Amniotic epithelial cell (primary cell): ENCODE results near the gene THOC7.

Experiments
- DNase-seq: peaks from one replicate; pipeline ENCODE4 v3.0.0-alpha.2; 2010; ENCODE audit warnings: low read depth

The THOC7 gene

DNA sequence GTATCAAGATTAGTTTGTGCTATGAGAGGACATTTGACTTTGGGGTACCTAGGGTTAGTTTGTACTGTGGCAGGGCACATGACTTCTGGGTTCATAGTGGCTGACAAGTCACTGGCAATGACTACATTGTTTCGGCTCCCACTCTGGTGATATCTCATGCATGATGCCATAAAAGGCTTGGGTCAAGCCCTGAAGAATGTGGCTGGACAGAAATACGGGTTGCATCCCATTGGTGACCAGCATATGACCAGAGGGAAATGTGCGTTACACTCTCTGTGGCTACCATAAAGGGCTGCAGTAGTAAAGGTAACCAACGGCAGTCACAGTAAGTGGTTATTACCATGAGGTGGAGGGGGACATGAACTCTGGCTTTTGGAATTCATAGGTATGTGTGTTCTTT is 18.4 kb downstream of the THOC7 start:
- DNase-seq: no peak

DNA sequence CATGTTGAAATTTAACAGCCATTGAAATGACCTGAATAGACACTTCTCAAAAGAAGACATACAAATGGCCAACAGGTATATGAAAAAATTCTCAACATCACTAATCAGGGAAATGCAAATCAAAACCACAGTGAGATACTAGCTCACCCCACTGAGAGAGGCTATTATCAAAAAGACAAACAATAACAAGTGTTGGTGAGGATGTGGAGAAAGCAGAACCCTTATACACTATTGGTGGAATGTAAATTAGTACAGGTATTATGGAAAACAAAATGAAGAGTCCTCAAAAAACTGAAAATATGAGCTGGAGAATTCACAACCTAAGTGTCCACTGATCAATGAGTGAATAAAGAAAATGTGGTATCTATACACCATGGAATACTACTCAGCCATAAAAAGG is 21.5 kb downstream of the THOC7 start:
- DNase-seq: no peak

DNA sequence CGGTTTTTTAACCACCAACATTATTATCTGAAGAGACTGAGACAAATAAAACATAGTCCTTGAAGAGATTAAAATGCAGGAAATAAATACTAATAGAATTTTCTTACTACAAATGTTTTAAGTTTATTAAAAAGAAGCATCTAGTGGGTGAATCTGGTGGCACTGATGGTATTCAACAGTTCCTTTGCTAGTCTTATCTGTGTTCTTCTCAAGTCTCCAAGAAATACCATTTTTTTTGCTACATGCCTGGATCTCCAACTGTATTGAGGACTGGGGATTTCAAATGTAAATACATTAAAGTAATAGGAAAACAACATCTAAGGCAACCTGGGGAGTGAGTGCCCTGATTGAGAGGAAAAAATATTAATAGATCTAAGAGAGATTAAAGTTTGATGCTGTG is 21.9 kb downstream of the THOC7 start:
- no peak for DNase-seq

DNA sequence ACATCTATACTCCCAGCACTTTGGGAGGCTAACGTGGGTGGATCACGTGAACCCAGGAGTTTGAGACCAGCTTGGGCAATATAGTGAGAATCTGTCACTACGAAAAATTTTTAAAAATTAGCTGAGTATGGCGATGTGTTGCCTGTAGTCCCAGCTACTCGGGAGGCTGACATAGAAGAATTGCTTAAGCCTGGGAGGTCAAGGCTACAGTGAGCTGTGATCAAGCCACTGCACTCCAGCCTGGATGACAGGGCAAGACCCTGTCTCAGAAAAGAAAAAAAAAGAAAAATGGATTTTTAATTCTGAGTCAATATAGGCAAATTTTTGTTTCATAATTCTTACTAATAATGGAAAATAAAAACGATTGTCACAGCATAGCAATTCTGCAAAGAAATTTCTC is 31.2 kb downstream of the THOC7 start:
- no peak for DNase-seq

DNA sequence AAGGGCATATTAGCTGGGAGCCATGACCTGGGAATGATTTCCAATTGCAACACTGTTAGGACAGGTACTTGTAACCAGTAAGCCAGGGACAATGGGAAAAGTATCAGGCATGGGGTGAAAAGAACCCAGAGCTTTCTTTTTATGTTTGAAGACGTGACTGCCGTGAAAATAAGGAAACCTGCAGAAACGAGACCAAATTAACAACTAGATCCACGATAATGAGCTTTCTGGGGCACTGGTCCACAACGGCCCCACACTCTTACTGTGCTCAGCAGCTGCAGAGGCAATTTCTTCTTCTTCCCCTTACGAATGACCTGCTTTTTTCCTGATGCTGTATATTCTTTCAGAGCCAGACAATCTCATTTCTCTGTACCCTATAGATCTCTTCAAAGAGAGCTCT is 33.1 kb downstream of the THOC7 start:
- DNase-seq: no peak

DNA sequence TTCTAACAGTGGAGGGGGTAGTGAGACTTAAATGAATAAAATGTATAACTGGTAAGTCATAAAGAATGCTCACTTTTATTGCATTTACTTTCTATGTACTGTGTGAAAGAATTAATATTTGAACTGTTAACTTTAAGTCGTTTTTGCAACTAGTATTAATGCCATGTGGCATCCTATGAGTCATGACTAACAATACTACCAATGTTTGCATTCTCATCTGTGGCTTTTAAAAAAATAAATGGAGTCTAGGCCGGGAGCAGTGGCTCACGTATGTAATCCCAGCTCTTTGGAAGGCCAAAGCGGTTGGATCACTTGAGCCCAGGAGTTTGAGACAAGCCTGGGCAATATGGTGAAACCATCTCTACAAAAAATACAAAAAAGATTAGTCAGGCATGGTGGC is 39.3 kb downstream of the THOC7 start:
- DNase-seq: peak; percentile 53

DNA sequence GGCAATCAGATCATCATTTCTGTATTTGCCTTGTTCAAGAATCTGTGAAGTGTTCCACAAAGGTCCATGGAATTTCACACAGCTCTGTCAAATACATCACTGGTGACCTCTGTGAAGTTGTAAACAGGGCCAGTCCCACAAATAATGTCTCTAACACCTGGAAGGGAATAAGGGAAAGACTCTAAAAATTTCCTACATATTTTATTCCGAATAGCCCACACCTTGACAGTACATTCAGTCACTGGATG is 44.5 kb downstream of the THOC7 start, which contains the start of gene C3orf49:
TSS of gene C3orf49 (plus strand) at position 149 of the 248 bp plus-strand sequence. CDS start 173 bp downstream, outside the sequence.
- DNase-seq: no peak

DNA sequence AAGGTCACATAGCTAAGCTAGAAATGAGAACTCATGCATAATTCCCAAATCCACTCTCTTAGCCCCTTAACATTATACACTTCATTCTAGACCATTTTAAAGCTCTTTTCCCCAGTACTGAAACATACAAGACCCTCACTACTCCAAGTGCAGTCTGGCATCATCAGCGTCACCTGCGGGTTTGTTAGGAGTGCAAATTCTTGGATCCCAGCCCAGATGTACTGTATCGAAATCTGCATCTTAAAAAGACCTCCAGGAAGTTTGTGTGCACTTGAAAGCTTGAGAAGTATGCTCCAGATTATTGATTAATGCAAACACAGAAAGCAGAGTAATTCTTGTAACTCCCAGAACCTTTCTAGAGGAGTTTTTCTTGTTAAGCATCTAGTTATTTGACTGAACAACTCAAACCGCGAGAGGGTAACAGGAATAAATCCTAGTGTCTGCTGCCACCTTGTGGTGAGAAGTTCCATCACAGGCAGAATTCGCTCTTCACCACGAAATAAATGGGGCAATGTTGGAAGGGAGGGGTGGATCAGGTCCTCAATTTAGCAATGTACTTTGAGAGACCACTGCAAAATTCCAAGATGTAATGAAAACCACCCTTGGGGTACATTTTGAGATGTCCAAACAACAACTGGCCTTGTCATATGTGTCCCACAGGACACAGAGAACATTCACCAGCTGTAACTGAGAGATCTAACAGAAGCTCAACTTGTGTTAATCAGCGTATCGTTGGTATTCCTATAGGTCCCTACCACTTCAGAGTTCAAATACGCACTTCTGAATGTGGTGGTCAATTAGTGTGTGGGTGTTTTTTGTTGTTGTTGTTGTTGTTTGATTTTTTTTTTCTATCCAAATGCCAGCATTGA is 45.1 kb downstream of the THOC7 start:
- peak; percentile 51 for DNase-seq

DNA sequence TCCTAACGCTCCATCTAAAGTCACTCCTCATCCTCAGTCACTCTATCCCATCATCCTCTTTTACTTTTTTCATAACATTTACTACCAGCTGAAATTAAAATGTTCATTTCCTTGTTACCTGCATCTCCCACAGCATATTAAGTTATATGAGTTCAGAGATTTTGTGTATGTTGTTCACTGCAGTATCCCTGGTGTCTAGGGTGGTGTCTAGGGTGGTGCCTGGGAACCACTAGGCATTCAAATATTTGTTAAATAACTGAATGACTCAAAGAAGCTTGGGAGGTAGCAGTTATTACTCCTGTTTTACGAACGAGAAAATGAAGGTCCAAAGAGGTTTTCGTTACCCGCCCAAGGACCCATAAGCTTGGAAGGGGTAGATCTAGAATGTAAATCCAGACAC is 46.4 kb downstream of the THOC7 start:
- no peak for DNase-seq

DNA sequence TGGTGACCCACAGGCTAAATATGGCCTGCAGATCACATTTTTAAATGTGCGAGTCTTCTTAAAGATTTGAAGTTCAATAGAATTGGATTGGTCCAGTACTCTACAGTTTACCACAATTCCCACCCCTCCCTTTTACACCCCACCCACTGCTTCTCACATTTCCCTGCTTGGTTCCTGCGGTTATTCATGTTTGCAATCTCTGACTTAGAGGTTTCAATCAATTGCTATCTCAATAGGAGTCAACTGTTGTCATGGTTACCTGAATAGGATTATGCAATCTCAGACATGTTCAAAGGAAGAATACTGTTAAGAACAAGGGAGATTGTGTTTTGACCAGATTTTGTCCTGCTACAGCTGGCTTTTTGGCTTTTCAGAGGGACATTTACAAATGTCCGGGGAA is 49.4 kb downstream of the THOC7 start:
- peak; percentile 80 for DNase-seq

DNA sequence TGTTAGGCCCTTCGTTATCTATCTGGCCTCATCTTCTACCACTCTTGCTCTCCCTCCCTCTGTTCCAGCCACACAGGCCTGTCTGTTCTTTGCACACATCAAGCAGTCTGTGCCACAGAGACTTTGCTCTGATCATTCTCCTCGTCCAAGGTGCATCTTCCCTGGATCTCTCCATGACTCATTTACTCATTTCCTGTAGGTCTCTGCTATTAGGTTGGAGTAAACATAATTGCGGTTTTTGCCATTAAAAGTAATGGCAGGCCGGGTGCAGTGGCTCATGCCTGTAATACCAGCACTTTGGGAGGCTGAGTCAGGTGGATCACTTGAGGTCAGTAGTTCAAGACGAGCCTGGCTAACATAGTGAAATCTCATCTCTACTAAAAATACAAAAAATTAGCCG is 54.0 kb downstream of the THOC7 start:
- DNase-seq: peak; percentile 88

DNA sequence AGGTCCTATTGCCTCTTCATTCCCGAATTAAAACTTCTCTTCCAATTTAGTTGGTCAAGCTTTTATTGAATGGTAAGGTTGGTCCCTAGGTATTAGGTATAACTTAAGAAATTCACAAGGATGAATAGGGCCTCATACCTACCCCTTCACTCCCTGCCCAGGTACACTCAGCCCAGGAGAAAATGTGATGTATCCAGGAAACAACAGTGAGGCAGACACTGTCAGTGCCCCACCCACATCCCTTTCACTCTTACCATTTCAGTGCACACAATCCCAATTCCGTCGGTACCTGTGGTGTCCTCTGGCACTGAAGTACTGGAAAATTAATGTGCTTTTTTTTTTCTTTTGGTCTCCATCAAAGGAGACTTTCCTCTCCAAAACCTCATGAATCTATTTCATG is 55.0 kb downstream of the THOC7 start:
- no peak for DNase-seq

DNA sequence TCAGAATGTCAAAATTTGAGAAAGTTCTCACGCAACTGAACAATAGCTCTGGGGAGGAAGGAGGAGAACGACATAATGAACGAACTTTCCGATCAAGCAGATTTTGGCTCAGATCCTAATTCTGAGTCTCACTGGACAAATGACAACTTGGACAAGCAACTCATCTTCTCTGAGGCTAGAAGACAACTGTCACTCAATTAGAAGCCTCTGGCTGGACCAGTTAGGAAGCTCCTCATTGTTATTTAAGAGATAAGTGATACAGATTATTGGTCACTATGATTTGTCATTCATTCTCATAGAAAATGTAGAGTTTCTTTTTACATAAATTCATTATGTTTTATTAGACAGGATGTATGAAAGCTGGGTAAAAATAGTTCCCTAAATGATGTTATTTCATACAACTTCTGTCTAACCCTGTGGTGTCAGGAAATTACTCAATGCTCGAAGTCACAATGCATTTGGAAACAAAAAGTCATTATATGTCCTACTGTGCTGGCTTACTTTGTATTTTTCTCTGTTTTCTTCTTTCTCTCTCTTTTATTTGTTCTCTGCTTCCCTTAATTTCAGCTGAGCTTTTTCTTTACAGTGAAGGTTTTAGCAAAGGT is 55.5 kb downstream of the THOC7 start:
- no peak for DNase-seq

DNA sequence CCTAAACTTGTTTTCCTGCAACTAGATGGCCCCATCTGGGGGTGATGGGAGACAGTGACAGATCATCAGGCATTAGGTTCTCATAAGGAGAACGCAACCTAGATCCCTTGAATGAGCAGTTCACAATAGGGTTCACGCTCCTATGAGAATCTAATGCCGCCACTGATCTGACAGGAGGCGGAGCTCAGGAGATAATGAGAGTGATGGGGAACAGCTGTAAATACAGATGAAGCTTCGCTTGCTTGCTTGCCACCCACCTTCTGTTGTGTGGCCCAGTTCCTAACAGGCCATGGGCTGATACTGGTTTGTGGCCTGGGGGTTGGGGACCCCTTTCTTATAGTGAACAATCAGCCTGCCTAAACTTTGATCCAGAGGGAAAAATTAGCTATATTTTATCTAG is 59.7 kb downstream of the THOC7 start:
- DNase-seq: no peak

DNA sequence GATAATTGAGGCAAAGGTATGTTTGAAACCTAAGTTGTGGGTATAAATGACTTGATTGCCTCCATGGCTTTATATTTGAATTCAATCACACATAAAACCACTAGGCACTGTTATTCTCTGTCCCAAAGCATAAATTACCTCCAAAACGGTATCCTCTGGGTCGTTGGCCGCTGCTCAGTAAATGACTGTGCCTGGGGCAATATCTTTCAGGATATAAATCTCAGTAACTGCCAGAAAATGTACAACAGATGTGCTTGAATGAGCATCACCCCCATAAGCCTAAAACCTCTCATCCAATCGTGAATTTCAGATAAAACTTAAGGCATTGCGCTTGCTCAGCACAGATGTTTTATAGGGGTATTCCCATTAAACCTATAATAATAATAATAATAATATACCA is 63.5 kb downstream of the THOC7 start:
- no peak for DNase-seq

DNA sequence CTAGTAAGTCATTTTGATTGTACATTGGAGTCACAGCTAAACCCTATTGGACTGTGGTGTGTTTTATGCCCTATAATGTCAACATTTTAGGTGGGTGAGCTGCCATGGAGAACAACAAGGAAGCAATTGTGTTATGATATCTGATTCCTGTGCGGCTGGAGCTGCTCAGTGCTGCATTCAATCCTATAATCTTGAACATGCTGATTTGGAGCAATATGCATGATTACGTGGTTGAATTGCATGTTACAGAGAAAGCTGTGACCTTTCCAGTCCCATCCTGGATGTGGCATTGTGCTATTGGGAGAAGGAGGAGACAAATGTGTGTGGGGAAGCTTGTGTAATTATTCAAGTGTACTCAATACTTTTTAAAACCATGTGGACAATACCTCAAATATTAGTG is 64.7 kb downstream of the THOC7 start:
- DNase-seq: no peak

DNA sequence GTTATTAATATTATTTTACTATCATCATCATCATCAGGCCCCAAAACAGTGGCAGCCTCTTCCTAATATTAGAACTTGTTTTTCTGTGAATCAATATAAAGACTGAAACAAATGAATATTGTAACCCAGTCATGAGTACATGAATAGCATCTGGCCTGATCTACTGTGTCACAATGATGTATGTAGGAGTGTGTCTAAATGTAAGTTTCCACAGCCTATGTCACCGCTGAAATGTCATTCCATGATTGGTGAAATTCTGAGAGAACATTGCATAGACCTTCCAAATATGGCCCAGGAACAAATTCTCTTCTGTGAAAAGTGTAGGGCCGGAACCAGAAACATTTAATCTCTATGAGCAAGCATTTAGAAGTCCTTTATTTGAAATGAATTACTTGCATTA is 65.1 kb downstream of the THOC7 start:
- no peak for DNase-seq

DNA sequence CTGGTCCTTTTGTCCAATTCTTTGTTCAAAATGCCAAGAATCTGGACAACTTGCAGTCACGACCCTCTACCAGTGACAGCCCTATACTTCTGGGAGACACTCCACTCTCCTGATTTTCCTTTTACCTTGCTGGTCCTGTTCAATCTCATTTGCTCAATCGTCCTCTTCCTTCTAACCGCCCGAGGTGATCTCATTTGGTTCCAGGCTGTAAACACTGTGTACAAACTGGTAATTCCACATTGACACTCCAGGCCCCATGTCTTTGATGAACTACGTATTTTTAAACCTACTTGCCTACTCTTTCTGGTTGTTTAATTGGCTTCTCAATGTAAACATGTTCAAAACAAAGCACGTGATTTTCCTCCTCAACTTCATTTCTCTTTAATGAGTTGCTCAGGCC is 68.2 kb downstream of the THOC7 start:
- no peak for DNase-seq

DNA sequence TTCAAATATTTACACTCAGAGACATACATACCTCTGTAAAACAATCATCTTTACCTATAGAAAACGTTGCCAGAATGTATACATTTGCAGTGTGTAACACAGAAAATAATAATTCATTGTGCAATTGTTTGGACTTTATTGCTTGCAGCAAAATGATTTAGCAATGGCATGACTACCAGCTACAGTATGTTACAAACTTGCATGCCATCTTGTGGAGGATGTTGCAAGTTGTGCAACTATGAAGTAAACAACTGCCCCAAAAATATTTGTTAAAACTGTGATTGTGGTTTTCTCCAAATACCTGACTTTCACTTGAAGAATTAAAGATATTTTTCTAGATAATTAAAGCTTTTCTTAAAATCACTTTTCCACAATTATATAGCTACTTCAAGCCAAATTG is 71.6 kb downstream of the THOC7 start:
- DNase-seq: peak; percentile 94
